Smooth muscle cell (in vitro differentiated cells): ENCODE results near the gene FOS. TPM values are rescaled to one million over a fixed set of nuclear protein-coding genes. Genes with fewer than 3 reads are reported as not detected.
A peak's percentile ranks its signal among the peaks of the same experiment; 100 is the strongest.

Experiments
- DNase-seq: peaks from one replicate; lab custom pipeline; 2025; ENCODE audit not compliant: unreplicated experiment; lab: John Stamatoyannopoulos, UW
- H2AFZ ChIP-seq: fragments of 200-600 bp; sonication (generic); 2 replicates; pipeline ENCODE4 v1.6.0; 2016; ENCODE audit warnings: antibody characterized with exemption, low read depth, mild to moderate bottlenecking
- H3F3A ChIP-seq: fragments of 200-600 bp; sonication (generic); 2 replicates; pipeline ENCODE4 v1.6.0; 2017; ENCODE audit warnings: antibody characterized with exemption, low read depth
- H3K27ac ChIP-seq: fragments of 200-600 bp; sonication (generic); 2 replicates; pipeline ENCODE4 v1.5.1; 2016; ENCODE audit warnings: low read depth, mild to moderate bottlenecking
- H3K27me3 ChIP-seq: fragments of 200-600 bp; sonication (generic); 2 replicates; pipeline ENCODE4 v1.6.1; 2016; ENCODE audit warnings: low read depth, mild to moderate bottlenecking
- H3K36me3 ChIP-seq: fragments of 200-600 bp; sonication (generic); 2 replicates; pipeline ENCODE4 v1.5.1; 2016; ENCODE audit warnings: low read depth
- H3K4me1 ChIP-seq: fragments of 200-600 bp; sonication (generic); 2 replicates; pipeline ENCODE4 v1.5.1; 2016; ENCODE audit warnings: low read depth
- H3K4me2 ChIP-seq: fragments of 200-600 bp; sonication (generic); 2 replicates; pipeline ENCODE4 v1.6.0; 2016; ENCODE audit warnings: mild to moderate bottlenecking
- H3K4me3 ChIP-seq: fragments of 200-600 bp; sonication (generic); 2 replicates; pipeline ENCODE4 v1.5.1; 2016; ENCODE audit warnings: mild to moderate bottlenecking
- H3K79me2 ChIP-seq: fragments of 200-600 bp; sonication (generic); 2 replicates; pipeline ENCODE4 v1.6.0; 2016; ENCODE audit warnings: low read depth, mild to moderate bottlenecking
- H3K9ac ChIP-seq: fragments of 200-600 bp; sonication (generic); 2 replicates; pipeline ENCODE4 v1.6.0; 2016; ENCODE audit warnings: low read depth
- H3K9me3 ChIP-seq: fragments of 200-600 bp; sonication (generic); replicated peaks from 2 replicates; pipeline ENCODE4 v1.5.1; 2016; ENCODE audit warnings: low read depth
- H4K20me1 ChIP-seq: fragments of 200-600 bp; sonication (generic); 2 replicates; pipeline ENCODE4 v1.6.0; 2016; ENCODE audit warnings: low read depth
- CTCF ChIP-seq: fragments of 200-600 bp; sonication (generic); IDR thresholded peaks from 2 replicates; pipeline ENCODE4 v1.5.1; 2017; ENCODE audit warnings: borderline replicate concordance, mild to moderate bottlenecking, antibody characterized with exemption; ENCODE audit not compliant: insufficient read depth, poor library complexity, severe bottlenecking
- WGBS: methylation state at CpG from one replicate; pipeline ENCODE4 v1.1.7; 2016; ENCODE audit warnings: low lambda C conversion rate; 5-methylcytosine and 5-hydroxymethylcytosine counted together
- polyA plus RNA-seq: library from polyadenylated mRNA; unstranded; fragments of >200 nt; fragmentation: Nextera tagmentation; extraction: Ambion mirVana; gene quantifications from 2 replicates; pipeline ENCODE4 v1.2.1, GENCODE V29; 2016
- total RNA-seq: library from RNA; depleted of rRNA; stranded (reverse); fragments of >200 nt; gene quantifications from 2 replicates; pipeline ENCODE4 v1.2.3, GENCODE V29; 2014

The FOS gene
- total and polyA plus RNA-seq, 2 experiments from 2014 or later = 1,280 to 1,567 TPM

GRCh38 chr14:75277008-75277814, 1.4 kb upstream of the FOS start:
- no peak for TF ChIP-seq CTCF
- Histone ChIP-seq H3K9ac (peak overlapping the region; percentile 100), H3K9me3 (no peaks in the 10 kb centered on the region), H3K79me2 (peaks cover 18% of the 10 kb centered on the region), H3K4me2 (peak overlapping the region; percentile 97), H4K20me1 (peaks cover 35% of the 10 kb centered on the region), H3K36me3 (peaks cover 13% of the 10 kb centered on the region), H3F3A (peaks cover 22% of the 10 kb centered on the region), H3K4me3 (peak overlapping the region; percentile 76), H2AFZ (no peak overlapping the region), H3K27ac (peak overlapping the region; percentile 100), H3K4me1 (peaks cover 5% of the 10 kb centered on the region), H3K27me3 (no peaks in the 10 kb centered on the region)
- peak; percentile 95 for DNase-seq
- WGBS = 1% methylated on average over 64 of the region's 81 CpGs

GRCh38 chr14:75277815-75278421, 710 bp upstream of the FOS start:
- Histone ChIP-seq H2AFZ (no peak overlapping the region), H3K27ac (peak overlapping the region; percentile 100), H3K9me3 (no peaks in the 10 kb centered on the region), H3K9ac (peak overlapping the region; percentile 100), H3K4me2 (peak overlapping the region; percentile 97), H3K4me3 (peak overlapping the region; percentile 76), H3K79me2 (peaks cover 18% of the 10 kb centered on the region), H3K36me3 (peaks cover 13% of the 10 kb centered on the region), H3K4me1 (peaks cover 5% of the 10 kb centered on the region), H3F3A (peaks cover 19% of the 10 kb centered on the region), H4K20me1 (peaks cover 38% of the 10 kb centered on the region), H3K27me3 (no peaks in the 10 kb centered on the region)
- no peak for DNase-seq
- WGBS = 1% methylated on average over 27 of the region's 27 CpGs
- no peak for TF ChIP-seq CTCF

GRCh38 chr14:75279153-75279762, 630 bp downstream of the FOS start:
- Histone ChIP-seq H3K27me3 (no peaks in the 10 kb centered on the region), H3K4me2 (peak overlapping the region; percentile 97), H3K4me3 (peak overlapping the region; percentile 76), H3K9me3 (no peaks in the 10 kb centered on the region), H3F3A (peaks cover 19% of the 10 kb centered on the region), H3K9ac (peak overlapping the region; percentile 100), H4K20me1 (peaks cover 38% of the 10 kb centered on the region), H3K4me1 (peaks cover 5% of the 10 kb centered on the region), H3K36me3 (peaks cover 13% of the 10 kb centered on the region), H2AFZ (no peak overlapping the region), H3K79me2 (peaks cover 18% of the 10 kb centered on the region), H3K27ac (peak overlapping the region; percentile 100)
- no peak for TF ChIP-seq CTCF
- no peak for DNase-seq
- WGBS = under 1% methylated on average over 36 of the region's 38 CpGs
